HepG2 (cell line): Measurements from ENCODE around the gene RASL10A. TPM values are rescaled to one million over a fixed set of nuclear protein-coding genes. Genes with fewer than 3 reads are reported as not detected.
"Not testable (repeated sequence)": the region's sequence is repeated elsewhere in the genome, so short reads cannot be mapped to it uniquely, and the experiment has no call there.

Experiments
- ATAC-seq: fragments of 200-7000 bp; cut with Tn5 transposase; 3 replicates; pipeline ENCODE4 v1.9.1; 2020; ENCODE audit warnings: mild to moderate bottlenecking, moderate library complexity
- BruUV-seq: library from RNA; stranded (reverse); fragments of 400-500 nt; replicated peaks from 2 replicates; lab custom pipeline; 2021; lab: Mats Ljungman, UMichigan
- CTCF ChIA-PET: fragments of 300-600 bp; formaldehyde crosslinking; extraction: SDS; loops from one replicate; lab custom pipeline; 2021; ENCODE audit warnings: low total read pairs, inconsistent platforms, low intra/inter-chr PET ratio; lab: Yijun Ruan, JAX
- POLR2A ChIA-PET: fragments of 350-600 bp; sonication (Branson Sonifier 250); formaldehyde crosslinking; loops from one replicate; lab custom pipeline; 2020; ENCODE audit warnings: antibody characterized with exemption, inconsistent platforms; lab: Yijun Ruan, JAX
- DNase-seq: peaks from one replicate; pipeline ENCODE4 v3.0.0-alpha.2; 2015; ENCODE audit warnings: low spot score
- FAIRE-seq: peaks from 3 replicates; lab custom pipeline; 2011; peaks lifted over from hg19 to GRCh38; lab: Jason Lieb, UNC
- H2AFZ ChIP-seq: one replicate; pipeline ENCODE4 v1.6.1; 2011; ENCODE audit warnings: low read length, inconsistent platforms
- H3K27ac ChIP-seq: fragments of 300-600 bp; 3 replicates; pipeline ENCODE4 v1.8.0; 2011; ENCODE audit warnings: mixed run types, mild to moderate bottlenecking, mixed read lengths, low read length, inconsistent platforms; ENCODE audit not compliant: insufficient read depth; ENCODE audit errors: extremely low read length
- H3K27me3 ChIP-seq, 2 experiments: fragments of 200-600 bp in 1 of 2; 2 replicates in 1 of 2; 3 replicates in 1 of 2; pipeline versions ENCODE4 v1.6.0 to v1.8.0; 2011; ENCODE audit warnings: low read length in 2 of 2, mild to moderate bottlenecking in 2 of 2, moderate library complexity in 2 of 2, inconsistent platforms in 1 of 2; ENCODE audit not compliant: insufficient read depth in 2 of 2, control insufficient read depth in 1 of 2
- H3K36me3 ChIP-seq, 2 experiments: fragments of 200-600 bp in 1 of 2; replicated peaks in 1 of 2; 2 replicates in 1 of 2; 3 replicates in 1 of 2; pipeline versions ENCODE4 v1.5.1 to v1.8.0; 2011; ENCODE audit warnings: low read length in 2 of 2, inconsistent platforms in 1 of 2; ENCODE audit not compliant: insufficient read depth in 2 of 2, control insufficient read depth in 1 of 2
- H3K4me1 ChIP-seq: 2 replicates; pipeline ENCODE4 v1.5.1; 2012; ENCODE audit warnings: low read length, inconsistent platforms; ENCODE audit not compliant: insufficient read depth
- H3K4me2 ChIP-seq: 2 replicates; pipeline ENCODE4 v1.6.0; 2011; ENCODE audit warnings: low read depth, low read length, inconsistent platforms
- H3K4me3 ChIP-seq, 3 experiments: fragments of 200-600 bp in 1 of 3; sonication (generic), shearing (Covaris generic) in 1 of 3; replicated peaks in 1 of 3; 2 replicates each; pipeline ENCODE4 v1.5.1; 2011 to 2016; ENCODE audit warnings: low read length in 3 of 3, inconsistent platforms in 2 of 3, low read depth in 2 of 3, mild to moderate bottlenecking in 2 of 3, control low read depth in 1 of 3, mixed read lengths in 1 of 3; ENCODE audit not compliant: insufficient read depth in 1 of 3
- H3K79me2 ChIP-seq: one replicate; pipeline ENCODE4 v1.6.1; 2011; ENCODE audit warnings: low read length, inconsistent platforms; ENCODE audit not compliant: insufficient read depth
- H3K9ac ChIP-seq: 2 replicates; pipeline ENCODE4 v1.6.0; 2011; ENCODE audit warnings: mild to moderate bottlenecking, low read depth, low read length, inconsistent platforms; ENCODE audit not compliant: insufficient read depth
- H3K9me3 ChIP-seq: 2 replicates; pipeline ENCODE4 v1.5.1; 2012; ENCODE audit warnings: mild to moderate bottlenecking, low read length
- H4K20me1 ChIP-seq: 2 replicates; pipeline ENCODE4 v1.6.0; 2011; ENCODE audit warnings: inconsistent platforms, mild to moderate bottlenecking, low read length, moderate library complexity; ENCODE audit not compliant: insufficient read depth
- ARID5B ChIP-seq: IDR thresholded peaks from 2 replicates; pipeline ENCODE4 v1.4.0; 2020; ENCODE audit warnings: mild to moderate bottlenecking, missing genetic modification reagents
- FOXP1 ChIP-seq, 2 experiments: fragments of 450-650 bp in 1 of 2; IDR thresholded peaks; 2 replicates each; pipeline ENCODE4 v1.6.1; 2017 to 2018; ENCODE audit warnings: antibody characterized with exemption in 1 of 2
- FOXP4 ChIP-seq: sonication (generic); formaldehyde crosslinking; IDR thresholded peaks from 2 replicates; pipeline ENCODE4 v1.4.0; 2020; ENCODE audit warnings: missing genetic modification reagents
- HNF4A ChIP-seq: sonication (generic); formaldehyde crosslinking; IDR thresholded peaks from 2 replicates; pipeline ENCODE4 v1.4.0; 2020; ENCODE audit warnings: missing genetic modification reagents
- PAXIP1 ChIP-seq: sonication (generic); formaldehyde crosslinking; conservative IDR thresholded peaks from 2 replicates; pipeline ENCODE4 v1.4.0; 2020; ENCODE audit warnings: mild to moderate bottlenecking, missing genetic modification reagents, moderate library complexity
- ZNF121 ChIP-seq: sonication (generic); formaldehyde crosslinking; IDR thresholded peaks from 2 replicates; pipeline ENCODE4 v1.5.0; 2020; ENCODE audit warnings: mild to moderate bottlenecking, missing genetic modification reagents
- ZNF362 ChIP-seq: sonication (generic); formaldehyde crosslinking; IDR thresholded peaks from 2 replicates; pipeline ENCODE4 v1.4.0; 2020; ENCODE audit warnings: missing genetic modification reagents, mild to moderate bottlenecking, borderline replicate concordance
- ZNF770 ChIP-seq: sonication (generic); formaldehyde crosslinking; IDR thresholded peaks from 2 replicates; pipeline ENCODE4 v1.5.0; 2020; ENCODE audit warnings: mild to moderate bottlenecking, missing genetic modification reagents
- WGBS: methylation state at CpG from one replicate; pipeline ENCODE4 v1.1.6; 2017; ENCODE audit warnings: low lambda C conversion rate; 5-methylcytosine and 5-hydroxymethylcytosine counted together
- in situ Hi-C: cut with HindIII; loops from 2 replicates; pipeline ENCODE4 v1.10.0; 2017; ENCODE audit warnings: low pct_unique_long_range_greater_than_20kb; ENCODE audit not compliant: extremely low pct_ligation_motif_present
- intact Hi-C: fragments of 100-400 bp; cut with micrococcal nuclease; formaldehyde crosslinking; loops from one replicate; pipeline ENCODE4 v1.10.0; 2022; ENCODE audit not compliant: unreplicated experiment
- polyA plus RNA-seq, 8 experiments: library from polyadenylated mRNA; depleted of rRNA in 3 of 8; stranded (reverse) in 7 of 8; unstranded in 1 of 8; fragments of >200 nt; fragmentation: Illumina TruSeq in 4 of 8; extraction: Trizol in 4 of 8; gene quantifications; 2 replicates each; pipeline versions ENCODE4 v1.2.1 to v1.2.3, GENCODE V29; 2011 to 2016; ENCODE audit warnings: low read depth in 4 of 8, missing spikeins in 1 of 8, mixed read lengths in 1 of 8; ENCODE audit not compliant: insufficient read depth in 1 of 8
- total RNA-seq, 5 experiments: library from RNA; depleted of rRNA; stranded (reverse); fragments of >200 nt; fragmentation: Illumina TruSeq; extraction: Trizol; gene quantifications; 2 replicates each; pipeline ENCODE4 v1.2.3, GENCODE V29; 2016; ENCODE audit warnings: low read depth in 1 of 5

Gene RASL10A
- total and polyA plus RNA-seq, 2 of the 13 experiments (the other 11 are each of a cell fraction or from before 2014, with no cell fraction given) = 0.05 to 0.22 TPM

GRCh38 chr22:29344889-29345288 lies 29.4 kb upstream of the RASL10A start:
- H3K9me3 ChIP-seq; CTCF ChIA-PET; H3K4me3 ChIP-seq; H3K4me2 ChIP-seq; in situ Hi-C loops; TF ChIP-seq FOXP1 (IDR thresholded peaks at IDR 0.05): not testable (repeated sequence)
- TF ChIP-seq ARID5B (CRISPR knock-in tag) (peak; percentile 14; the same call in 1 of the 2 replicates), PAXIP1 (0 out of 2 replicates have a peak, but pooled peaks have one; percentile 25), FOXP4 (CRISPR knock-in tag) (peak; percentile 60; the same call in 1 of the 2 replicates), HNF4A (CRISPR knock-in tag) (0 out of 2 replicates have a peak, but pooled peaks have one; percentile 20), ZNF362 (CRISPR knock-in tag) (peak; percentile 53), ZNF770 (CRISPR knock-in tag) (peak; percentile 68), FOXP1 (CRISPR knock-in tag; IDR thresholded peaks at IDR 0.05) (0 out of 2 replicates have a peak, but pooled peaks have one; percentile 12), ZNF121 (peak; percentile 73)
- TF ChIP-seq, all 625 proteins: peak for 8; not testable (repeated sequence) for 617
- WGBS = 74% methylated on average over 5 of the region's 5 CpGs
- H2AFZ ChIP-seq, H3K27me3 ChIP-seq, ATAC-seq, H3K9ac ChIP-seq, intact Hi-C loops, H3K27ac ChIP-seq, POLR2A ChIA-PET, BruUV-seq, FAIRE-seq, H3K79me2 ChIP-seq, H4K20me1 ChIP-seq: not testable (repeated sequence)
- H3K4me1 ChIP-seq = peaks cover 32% of the 10 kb centered on the region
- H3K36me3 ChIP-seq = peaks cover 14 to 49% of the 10 kb centered on the region in 2 experiments
- peak; percentile 32 for DNase-seq
